OCI-LY1 (cell line): ENCODE measurements around the gene ZXDC.

ENCODE experiments used
- H2AFZ ChIP-seq: fragments of 200-600 bp; sonication (generic), shearing (Covaris generic); 2 replicates; pipeline ENCODE4 v1.6.0; 2014; ENCODE audit warnings: antibody characterized with exemption, mild to moderate bottlenecking, low read length
- H3F3A ChIP-seq: fragments of 200-600 bp; sonication (generic), shearing (Covaris generic); 2 replicates; pipeline ENCODE4 v1.6.0; 2014; ENCODE audit warnings: mild to moderate bottlenecking, antibody characterized with exemption, low read length, moderate library complexity; ENCODE audit not compliant: insufficient read depth
- H3K27ac ChIP-seq: fragments of 200-600 bp; sonication (generic); 2 replicates; pipeline ENCODE4 v1.5.1; 2014; ENCODE audit warnings: low read length, mixed run types, mild to moderate bottlenecking, low read depth; ENCODE audit not compliant: poor library complexity, severe bottlenecking
- H3K27me3 ChIP-seq: fragments of 200-600 bp; sonication (generic); 2 replicates; pipeline ENCODE4 v1.6.0; 2014; ENCODE audit warnings: antibody characterized with exemption, mild to moderate bottlenecking, low read length, moderate library complexity; ENCODE audit not compliant: insufficient read depth
- H3K36me3 ChIP-seq: fragments of 200-600 bp; sonication (generic); 2 replicates; pipeline ENCODE4 v1.6.1; 2014; ENCODE audit warnings: mild to moderate bottlenecking, antibody characterized with exemption, low read length, moderate library complexity, mixed read lengths; ENCODE audit not compliant: insufficient read depth
- H3K4me1 ChIP-seq: fragments of 200-600 bp; sonication (generic); 2 replicates; pipeline ENCODE4 v1.5.1; 2014; ENCODE audit warnings: mild to moderate bottlenecking, low read length, moderate library complexity; ENCODE audit not compliant: insufficient read depth, severe bottlenecking
- H3K4me2 ChIP-seq: fragments of 200-600 bp; sonication (generic), shearing (Covaris generic); 2 replicates; pipeline ENCODE4 v1.6.1; 2014; ENCODE audit warnings: low read length
- H3K4me3 ChIP-seq: fragments of 200-600 bp; sonication (generic); 2 replicates; pipeline ENCODE4 v1.5.1; 2014; ENCODE audit warnings: low read length, low read depth, mild to moderate bottlenecking, mixed read lengths; ENCODE audit not compliant: poor library complexity, severe bottlenecking
- H3K79me2 ChIP-seq: fragments of 200-600 bp; shearing (Covaris generic); 2 replicates; pipeline ENCODE4 v1.6.1; 2016; ENCODE audit warnings: mixed run types, low read length, mixed read lengths; ENCODE audit not compliant: insufficient read depth
- H3K9ac ChIP-seq: fragments of 200-600 bp; sonication (generic), shearing (Covaris generic); 2 replicates; pipeline ENCODE4 v1.6.1; 2014; ENCODE audit warnings: mild to moderate bottlenecking, low read length, mixed read lengths
- H3K9me2 ChIP-seq: fragments of 200-600 bp; sonication (generic), shearing (Covaris generic); 2 replicates; pipeline ENCODE4 v1.6.1; 2014; ENCODE audit warnings: low read depth, mild to moderate bottlenecking, low read length, mixed read lengths
- H3K9me3 ChIP-seq: fragments of 200-600 bp; shearing (Covaris generic); 2 replicates; pipeline ENCODE4 v1.6.1; 2014; ENCODE audit warnings: low read length, mixed read lengths
- H4K20me1 ChIP-seq: fragments of 200-600 bp; sonication (generic), shearing (Covaris generic); 2 replicates; pipeline ENCODE4 v1.6.0; 2016; ENCODE audit warnings: mild to moderate bottlenecking, low read length; ENCODE audit not compliant: insufficient read depth
- EZH2 ChIP-seq: fragments of 200-600 bp; sonication (generic), shearing (Covaris generic); IDR thresholded peaks from 2 replicates; pipeline ENCODE4 v1.8.0; 2017; ENCODE audit warnings: borderline replicate concordance, mixed run types, mild to moderate bottlenecking, antibody characterized with exemption, low read length, moderate library complexity, mixed read lengths
- TF ChIP-seq, protein P1 (sequence below): fragments of 200-600 bp; sonication (generic), shearing (Covaris generic); IDR thresholded peaks from 2 replicates; pipeline ENCODE4 v1.5.1; 2017; ENCODE audit warnings: mild to moderate bottlenecking, antibody characterized with exemption, low read length, moderate library complexity, mixed read lengths

The ZXDC gene

GRCh38 chr3:126480861-126481260 lies 5.2 kb upstream of the ZXDC start:
- H3K9ac ChIP-seq: no peak overlapping the region
- TF ChIP-seq, protein P1, sequence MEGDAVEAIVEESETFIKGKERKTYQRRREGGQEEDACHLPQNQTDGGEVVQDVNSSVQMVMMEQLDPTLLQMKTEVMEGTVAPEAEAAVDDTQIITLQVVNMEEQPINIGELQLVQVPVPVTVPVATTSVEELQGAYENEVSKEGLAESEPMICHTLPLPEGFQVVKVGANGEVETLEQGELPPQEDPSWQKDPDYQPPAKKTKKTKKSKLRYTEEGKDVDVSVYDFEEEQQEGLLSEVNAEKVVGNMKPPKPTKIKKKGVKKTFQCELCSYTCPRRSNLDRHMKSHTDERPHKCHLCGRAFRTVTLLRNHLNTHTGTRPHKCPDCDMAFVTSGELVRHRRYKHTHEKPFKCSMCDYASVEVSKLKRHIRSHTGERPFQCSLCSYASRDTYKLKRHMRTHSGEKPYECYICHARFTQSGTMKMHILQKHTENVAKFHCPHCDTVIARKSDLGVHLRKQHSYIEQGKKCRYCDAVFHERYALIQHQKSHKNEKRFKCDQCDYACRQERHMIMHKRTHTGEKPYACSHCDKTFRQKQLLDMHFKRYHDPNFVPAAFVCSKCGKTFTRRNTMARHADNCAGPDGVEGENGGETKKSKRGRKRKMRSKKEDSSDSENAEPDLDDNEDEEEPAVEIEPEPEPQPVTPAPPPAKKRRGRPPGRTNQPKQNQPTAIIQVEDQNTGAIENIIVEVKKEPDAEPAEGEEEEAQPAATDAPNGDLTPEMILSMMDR: no peak
- H3K27ac ChIP-seq: no peak overlapping the region
- H3K4me2 ChIP-seq: no peak overlapping the region
- H2AFZ ChIP-seq: no peak overlapping the region
- peaks cover 5% of the 10 kb centered on the region for H3K4me1 ChIP-seq
- H3K9me3 ChIP-seq: no peaks in the 10 kb centered on the region
- no peaks in the 10 kb centered on the region for H4K20me1 ChIP-seq
- peaks cover 2% of the 10 kb centered on the region; the same call in 1 of the 2 replicates for H3K27me3 ChIP-seq
- H3F3A ChIP-seq: no peaks in the 10 kb centered on the region
- no peaks in the 10 kb centered on the region for H3K79me2 ChIP-seq
- no peaks in the 10 kb centered on the region for H3K36me3 ChIP-seq
- no peaks in the 10 kb centered on the region for H3K9me2 ChIP-seq
- H3K4me3 ChIP-seq: no peak overlapping the region

GRCh38 chr3:126480206-126480605 lies 4.5 kb upstream of the ZXDC start:
- no peaks in the 10 kb centered on the region for H3K36me3 ChIP-seq
- peaks cover 5% of the 10 kb centered on the region for H3K4me1 ChIP-seq
- no peak overlapping the region for H3K4me2 ChIP-seq
- no peaks in the 10 kb centered on the region for H4K20me1 ChIP-seq
- H3K9ac ChIP-seq: no peak overlapping the region
- H3K4me3 ChIP-seq: no peak overlapping the region
- no peaks in the 10 kb centered on the region for H3K79me2 ChIP-seq
- TF ChIP-seq EZH2: no peak
- TF ChIP-seq, protein P1: no peak
- no peak overlapping the region for H3K27ac ChIP-seq
- no peaks in the 10 kb centered on the region for H3F3A ChIP-seq
- no peak overlapping the region for H2AFZ ChIP-seq
- no peaks in the 10 kb centered on the region for H3K9me3 ChIP-seq
- no peaks in the 10 kb centered on the region for H3K9me2 ChIP-seq
- H3K27me3 ChIP-seq: no peaks in the 10 kb centered on the region; the same call in 1 of the 2 replicates

DNA sequence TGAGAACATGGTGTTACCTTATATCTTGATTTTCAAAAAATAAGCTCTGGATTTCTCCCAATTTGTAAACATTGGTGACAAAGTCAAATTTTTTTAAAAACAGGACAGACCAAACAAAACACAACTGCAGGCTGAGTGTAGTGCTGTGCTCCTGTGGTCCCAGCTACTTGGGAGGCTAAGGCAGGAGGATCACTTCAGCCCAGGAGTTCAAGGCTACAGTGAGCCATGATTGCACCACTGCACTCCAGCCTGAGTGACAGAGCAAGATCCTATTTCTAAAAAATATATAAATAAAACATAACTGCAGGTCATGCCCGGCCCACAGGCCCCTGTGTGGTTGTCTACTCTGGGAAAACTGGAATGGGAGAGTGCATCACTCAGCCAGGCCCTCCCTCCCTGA lies 4.0 kb upstream of the ZXDC start:
- no peak overlapping the region for H3K9ac ChIP-seq
- TF ChIP-seq EZH2: no peak
- TF ChIP-seq, protein P1: no peak
- no peaks in the 10 kb centered on the region for H4K20me1 ChIP-seq
- 0 out of 2 replicates have a peak, but pooled peaks cover 1% of the 10 kb centered on the region for H3K79me2 ChIP-seq
- no peak overlapping the region for H3K4me2 ChIP-seq
- H3K36me3 ChIP-seq: no peaks in the 10 kb centered on the region
- H3K4me1 ChIP-seq: peaks cover 7% of the 10 kb centered on the region
- H3K27me3 ChIP-seq: no peaks in the 10 kb centered on the region; the same call in 1 of the 2 replicates
- no peaks in the 10 kb centered on the region for H3K9me3 ChIP-seq
- H3K4me3 ChIP-seq: no peak overlapping the region
- no peak overlapping the region for H2AFZ ChIP-seq
- H3K27ac ChIP-seq: no peak overlapping the region
- no peaks in the 10 kb centered on the region for H3F3A ChIP-seq
- H3K9me2 ChIP-seq: no peaks in the 10 kb centered on the region
